OCI-LY3 (cell line): ENCODE results near the gene NDUFA8.

ENCODE experiments used
- EZH2phosphoT487 ChIP-seq: fragments of 200-600 bp; shearing (Covaris generic); IDR thresholded peaks from 2 replicates; pipeline ENCODE4 v1.6.1; 2018; ENCODE audit warnings: antibody characterized with exemption, mixed run types, low read depth
- TF ChIP-seq, protein P1 (sequence below): fragments of 200-600, 300-600 bp; sonication (generic); IDR thresholded peaks from 2 replicates; pipeline ENCODE4 v1.5.1; 2014; ENCODE audit warnings: antibody characterized with exemption, low read length, low read depth

DNA sequence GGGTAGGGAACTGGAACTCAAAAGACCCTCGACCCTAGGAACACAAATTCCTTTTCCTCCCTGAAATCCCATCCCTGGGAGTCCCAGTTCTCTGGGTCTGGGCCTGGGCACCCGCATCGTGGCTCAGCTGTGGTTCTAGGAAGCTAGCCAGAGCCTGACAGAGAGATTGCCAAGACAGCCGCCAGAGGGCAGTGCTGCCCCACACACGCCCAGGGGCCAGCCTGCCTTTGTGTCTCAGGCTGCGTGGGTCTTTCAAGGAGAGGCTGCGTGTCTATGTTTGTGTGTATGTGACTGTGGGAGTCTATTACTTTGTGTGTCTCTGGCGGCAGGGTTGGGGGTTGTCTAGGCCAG lies 34.4 kb downstream of the NDUFA8 start:
- TF ChIP-seq, protein P1, sequence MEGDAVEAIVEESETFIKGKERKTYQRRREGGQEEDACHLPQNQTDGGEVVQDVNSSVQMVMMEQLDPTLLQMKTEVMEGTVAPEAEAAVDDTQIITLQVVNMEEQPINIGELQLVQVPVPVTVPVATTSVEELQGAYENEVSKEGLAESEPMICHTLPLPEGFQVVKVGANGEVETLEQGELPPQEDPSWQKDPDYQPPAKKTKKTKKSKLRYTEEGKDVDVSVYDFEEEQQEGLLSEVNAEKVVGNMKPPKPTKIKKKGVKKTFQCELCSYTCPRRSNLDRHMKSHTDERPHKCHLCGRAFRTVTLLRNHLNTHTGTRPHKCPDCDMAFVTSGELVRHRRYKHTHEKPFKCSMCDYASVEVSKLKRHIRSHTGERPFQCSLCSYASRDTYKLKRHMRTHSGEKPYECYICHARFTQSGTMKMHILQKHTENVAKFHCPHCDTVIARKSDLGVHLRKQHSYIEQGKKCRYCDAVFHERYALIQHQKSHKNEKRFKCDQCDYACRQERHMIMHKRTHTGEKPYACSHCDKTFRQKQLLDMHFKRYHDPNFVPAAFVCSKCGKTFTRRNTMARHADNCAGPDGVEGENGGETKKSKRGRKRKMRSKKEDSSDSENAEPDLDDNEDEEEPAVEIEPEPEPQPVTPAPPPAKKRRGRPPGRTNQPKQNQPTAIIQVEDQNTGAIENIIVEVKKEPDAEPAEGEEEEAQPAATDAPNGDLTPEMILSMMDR = peak; percentile 88
- no peak for TF ChIP-seq EZH2phosphoT487
